SKM-1 (cell line): Measurements from ENCODE around the gene PRKCB.

Source experiments
- DNase-seq: peaks from one replicate; lab custom pipeline; 2025; ENCODE audit not compliant: unreplicated experiment; lab: John Stamatoyannopoulos, UW

The PRKCB gene

DNA sequence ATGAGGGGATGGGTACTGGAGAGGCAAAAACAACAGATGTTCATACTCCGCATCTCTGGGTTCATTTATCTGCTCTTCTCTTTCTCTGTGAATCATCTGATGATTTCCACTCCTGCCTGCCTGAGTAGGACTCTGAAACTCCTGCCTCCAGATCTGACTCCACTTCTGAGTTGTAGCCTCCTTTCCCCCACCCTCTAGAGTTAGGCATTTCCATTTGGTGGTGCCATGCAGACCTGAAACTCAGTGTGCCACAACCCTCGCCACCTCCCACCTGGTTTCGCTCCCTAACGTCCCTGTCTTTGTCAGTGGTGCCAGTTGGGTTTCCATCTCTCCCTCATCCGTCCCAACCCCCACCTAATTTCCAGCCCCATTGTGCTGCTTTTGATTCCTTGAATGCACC lies 126.2 kb downstream of the PRKCB start:
- DNase-seq, result no peak

DNA sequence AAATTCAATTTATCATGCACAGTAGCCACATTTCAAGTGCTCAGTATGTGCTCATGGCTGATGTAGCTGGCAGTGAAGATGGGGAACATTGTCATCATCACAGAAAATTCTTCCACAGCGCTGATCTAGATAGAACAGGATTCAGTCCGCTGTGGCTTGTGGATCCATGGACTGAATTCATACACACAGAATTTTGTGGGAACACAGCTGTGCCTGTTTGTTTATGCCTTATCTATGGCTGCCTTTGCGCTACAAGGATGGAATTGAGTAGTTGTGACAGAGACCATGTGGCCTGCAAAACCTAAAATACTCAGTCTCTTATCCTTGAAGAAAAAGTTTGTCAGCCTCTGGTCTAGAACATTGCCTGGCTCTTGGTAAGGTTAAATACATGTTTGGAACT lies 128.4 kb downstream of the PRKCB start:
- no peak for DNase-seq

DNA sequence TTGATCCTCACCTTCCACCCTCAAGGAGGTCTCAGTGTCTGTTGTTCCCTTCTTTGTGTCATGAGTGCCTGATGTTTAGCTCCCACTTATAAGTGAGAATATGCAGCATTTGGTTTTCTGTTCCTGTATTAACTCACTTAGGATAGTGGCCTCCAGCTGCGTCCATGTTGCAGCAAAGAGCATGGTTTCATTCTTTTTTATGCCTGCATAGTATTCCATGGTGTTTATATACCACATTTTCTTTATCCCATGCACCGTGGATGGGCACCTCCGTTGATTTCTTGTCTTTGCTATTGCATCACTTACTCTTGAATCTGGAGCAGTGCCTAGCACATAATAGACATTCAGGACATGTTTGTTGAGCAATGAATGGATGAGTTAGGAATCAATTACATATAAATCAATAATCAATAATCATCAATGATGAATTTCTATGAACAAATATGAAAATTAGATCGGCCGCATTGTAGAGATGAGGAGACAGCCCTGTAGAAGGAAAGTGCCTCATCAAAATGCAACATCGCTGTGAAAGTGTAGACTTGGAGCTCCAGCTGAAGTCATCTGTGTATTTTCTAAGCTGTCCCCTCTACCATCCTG lies 129.5 kb downstream of the PRKCB start:
- no peak for DNase-seq

DNA sequence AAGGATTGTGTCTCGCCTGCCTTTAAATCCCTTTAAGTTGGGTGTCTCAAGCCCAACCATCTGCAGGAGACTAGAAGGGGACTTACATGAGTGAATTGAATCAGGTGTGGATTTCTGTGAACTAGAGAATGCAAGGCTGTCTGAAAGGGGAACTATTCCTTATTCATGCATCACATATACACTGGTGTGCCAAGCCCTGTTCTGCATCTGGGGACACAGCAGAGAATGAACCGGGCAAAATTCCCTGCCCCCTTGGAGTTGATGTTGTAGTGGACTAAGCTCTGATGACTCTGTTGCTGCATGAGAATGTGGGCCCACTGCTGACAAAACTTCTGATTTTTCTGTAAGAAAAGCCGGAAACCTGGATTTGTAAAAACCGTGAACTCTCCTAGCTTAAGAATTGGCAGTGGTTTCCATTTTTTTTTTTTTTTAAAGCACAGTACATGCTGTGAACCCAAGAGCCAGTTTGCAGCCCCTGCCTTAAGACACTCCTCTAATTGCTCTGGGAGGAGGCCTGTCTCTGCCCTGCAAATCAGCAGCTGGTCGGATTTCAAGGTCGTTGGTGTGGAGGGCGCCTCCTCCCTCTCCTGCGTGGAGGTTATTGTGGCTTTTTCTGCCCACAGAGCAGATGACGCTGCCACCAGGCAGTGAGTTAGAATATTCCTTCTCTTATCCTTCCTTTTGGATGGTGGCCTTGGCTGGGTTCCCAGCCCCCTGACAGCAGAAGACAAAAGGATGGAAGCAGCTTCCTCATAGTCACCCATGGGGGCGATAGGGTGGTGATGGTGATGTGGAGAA lies 131.0 kb downstream of the PRKCB start:
- DNase-seq, result no peak

DNA sequence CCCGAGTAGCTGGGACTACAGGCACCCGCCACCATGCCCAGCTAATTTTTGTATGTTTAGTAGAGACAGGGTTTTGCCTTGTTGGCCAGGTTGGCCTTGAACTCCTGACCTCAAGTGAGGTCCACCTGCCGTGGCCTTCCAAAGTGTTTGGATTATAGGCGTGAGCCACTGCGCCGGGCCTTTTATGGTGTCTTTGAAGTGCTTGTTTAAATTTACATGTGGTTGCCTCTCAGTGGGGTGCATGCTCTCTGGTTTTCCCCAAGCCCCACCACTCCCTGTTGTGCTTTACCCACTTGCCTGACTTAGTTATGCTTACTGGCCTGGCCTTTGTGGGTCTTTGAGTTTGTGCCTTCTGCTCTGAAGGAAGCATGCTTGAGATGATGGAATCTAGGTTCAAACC lies 132.0 kb downstream of the PRKCB start:
- DNase-seq, result no peak

DNA sequence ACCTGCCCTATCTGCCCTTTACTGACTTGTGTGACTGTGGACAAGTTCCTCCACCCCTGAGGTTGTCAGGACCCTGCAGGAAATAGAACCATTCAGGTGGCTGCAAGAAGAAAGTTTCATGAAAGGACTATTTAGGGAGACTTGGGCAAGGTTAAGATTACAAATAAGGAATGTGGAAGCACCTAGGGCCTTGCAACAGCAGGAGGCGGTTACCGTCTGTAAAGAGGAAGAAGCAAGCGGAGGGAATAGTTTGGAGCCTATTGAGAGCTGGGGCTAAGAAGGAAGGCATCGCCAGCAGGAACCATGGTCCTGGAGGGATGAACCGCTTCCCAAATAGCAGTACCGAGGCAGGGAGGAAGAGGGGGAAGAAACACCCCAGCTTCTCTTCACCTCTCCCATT lies 132.4 kb downstream of the PRKCB start:
- peak; percentile 63 for DNase-seq

DNA sequence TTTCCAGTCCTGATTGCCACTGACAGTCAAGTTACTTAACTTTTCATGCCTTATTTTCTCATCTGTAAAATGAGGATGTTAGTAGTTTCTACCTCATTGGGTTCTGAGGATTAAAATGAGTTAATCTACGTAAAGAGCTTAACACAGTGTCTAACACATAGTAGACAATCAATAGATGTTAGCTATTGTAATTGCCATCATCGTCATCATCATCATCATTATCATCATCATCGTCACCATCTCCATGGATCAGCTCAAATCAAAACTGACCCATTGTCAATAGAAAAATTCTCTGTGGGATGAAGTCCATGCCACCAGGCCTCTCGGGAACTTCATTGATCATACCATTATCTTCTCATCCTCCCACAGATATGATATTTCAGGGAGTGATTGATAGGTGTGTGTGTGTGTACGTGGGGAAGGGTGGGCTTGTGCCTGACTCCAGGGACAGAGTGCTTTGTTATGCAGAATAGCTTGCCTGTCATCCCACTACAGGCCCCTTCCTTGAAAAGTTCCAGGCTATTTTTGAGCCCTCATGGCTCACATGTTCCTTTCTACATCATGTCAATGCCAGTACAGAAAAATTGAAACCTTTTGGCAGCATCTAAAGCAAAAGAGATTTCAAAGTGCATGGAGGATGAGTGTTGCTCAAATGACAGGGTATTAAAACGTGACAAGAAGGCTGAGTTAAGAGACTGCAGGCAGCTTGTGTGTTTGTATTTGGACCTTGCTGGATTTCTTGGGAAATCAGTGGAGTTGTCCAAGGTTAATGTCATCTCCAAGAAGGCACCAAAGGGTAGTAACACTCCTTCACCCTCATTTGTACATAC lies 133.9 kb downstream of the PRKCB start:
- DNase-seq, result no peak

DNA sequence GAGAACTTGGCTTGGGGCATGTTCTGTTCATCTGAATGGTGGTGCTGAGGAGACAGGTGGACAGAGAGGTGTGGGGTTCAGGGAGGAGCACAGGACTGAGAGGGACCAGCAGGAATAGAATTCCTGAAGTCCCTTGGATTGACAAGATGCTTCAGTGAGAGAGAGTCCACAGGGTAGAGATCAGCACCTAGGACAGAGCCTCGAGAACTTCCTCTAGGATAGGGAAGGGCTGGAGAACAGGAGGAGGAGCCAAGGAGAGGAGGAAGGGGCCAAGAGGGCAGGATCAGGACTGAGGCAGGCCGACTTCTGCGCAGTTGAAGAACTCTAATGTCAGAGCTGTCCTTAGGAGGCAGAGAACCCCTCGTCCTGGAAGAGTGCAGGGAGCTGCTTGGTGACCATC lies 138.4 kb downstream of the PRKCB start:
- DNase-seq, result no peak

DNA sequence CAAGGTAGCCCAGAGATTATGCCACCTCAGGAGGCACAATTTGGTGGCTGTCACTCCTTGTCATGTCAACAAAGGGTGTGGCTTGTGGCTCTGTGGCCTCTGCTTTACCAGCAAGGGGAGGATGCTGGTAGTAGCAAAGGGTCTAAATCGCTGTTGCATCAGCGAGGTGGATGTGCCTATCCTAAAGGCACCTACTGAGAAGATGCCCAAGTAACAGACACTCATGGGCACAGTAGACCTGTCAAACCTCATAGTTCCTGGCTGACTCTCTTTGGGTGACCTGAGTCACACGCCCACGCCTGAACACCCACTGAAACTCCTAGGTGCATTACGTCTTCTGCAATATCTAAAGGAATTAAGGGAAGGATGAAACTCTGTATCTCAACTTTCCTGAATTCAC lies 139.5 kb downstream of the PRKCB start:
- DNase-seq, result no peak

DNA sequence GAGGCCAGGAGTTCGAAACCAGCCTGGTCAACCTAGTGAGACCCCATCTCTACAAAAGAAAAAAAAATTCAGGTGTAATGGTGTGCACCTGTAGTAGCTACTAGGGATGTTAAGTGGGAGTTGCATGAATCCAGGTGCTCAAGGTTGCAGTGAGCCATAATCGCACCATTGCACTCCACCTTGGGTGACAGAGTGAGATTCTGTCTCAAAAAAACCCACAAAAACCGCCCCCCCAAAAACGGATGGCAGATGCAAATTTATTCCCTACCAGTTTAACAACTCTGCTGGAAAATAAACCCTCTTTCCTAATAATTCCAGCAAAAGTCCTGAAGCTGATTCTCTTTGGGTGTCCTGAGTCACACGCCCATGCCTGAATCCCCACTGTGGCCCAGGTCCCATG lies 140.3 kb downstream of the PRKCB start:
- DNase-seq, result no peak

DNA sequence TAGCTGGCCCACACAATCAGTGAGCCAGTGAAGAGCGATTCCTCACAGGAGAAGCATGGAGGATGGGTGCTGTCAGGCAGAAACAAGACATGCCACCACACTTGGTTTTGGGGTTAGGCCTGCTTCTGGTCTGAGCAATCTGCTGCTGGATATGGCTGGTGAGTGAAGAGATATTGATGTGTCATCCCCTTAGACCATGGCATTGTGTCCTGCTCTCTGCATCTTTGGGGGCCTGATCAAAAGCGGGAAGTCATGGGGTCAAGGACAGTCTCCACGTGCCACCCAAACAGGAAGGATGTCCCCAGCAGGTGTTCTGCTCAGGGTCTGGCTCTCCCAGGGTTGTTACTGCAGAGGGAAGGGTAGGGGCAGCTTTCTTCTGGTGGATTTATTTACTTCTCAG lies 140.7 kb downstream of the PRKCB start:
- no peak for DNase-seq

DNA sequence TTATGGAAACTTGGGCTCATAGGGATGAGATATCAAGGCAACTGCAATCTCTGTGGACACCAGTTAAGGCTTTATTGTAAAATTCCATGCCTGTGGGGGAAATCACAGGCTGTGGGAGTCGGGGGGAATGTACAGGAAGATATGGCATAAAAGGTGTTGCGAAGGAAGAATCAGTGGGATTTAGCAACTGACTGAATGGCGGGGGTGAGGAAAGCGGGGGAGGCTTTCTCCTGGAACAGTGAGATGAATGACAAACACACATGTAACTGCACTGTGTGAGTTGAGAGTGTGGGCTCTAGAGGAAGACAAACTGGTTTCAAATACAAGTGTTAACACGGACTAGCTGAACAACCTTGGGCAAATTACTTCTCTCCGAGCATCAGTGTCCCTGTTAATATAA lies 143.7 kb downstream of the PRKCB start:
- no peak for DNase-seq

DNA sequence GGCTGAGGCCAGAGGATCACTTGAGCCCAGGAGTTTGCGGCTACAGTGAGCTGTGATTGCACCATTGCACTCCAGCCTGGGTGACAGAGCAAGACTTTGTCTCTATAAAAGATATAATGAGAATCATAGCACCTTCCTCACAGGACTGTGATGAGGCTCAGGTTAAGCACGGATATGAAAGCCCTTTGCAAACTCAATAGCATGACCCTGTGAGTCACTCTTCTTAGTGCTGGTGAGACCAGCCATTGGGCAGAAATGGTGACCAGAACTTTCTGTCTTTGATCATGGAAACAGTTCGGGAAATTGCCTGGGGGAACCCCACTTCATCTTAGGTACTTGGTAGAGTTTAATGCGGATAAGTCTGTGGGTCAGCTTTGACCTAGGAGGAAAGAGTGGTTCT lies 144.2 kb downstream of the PRKCB start:
- DNase-seq, result no peak

DNA sequence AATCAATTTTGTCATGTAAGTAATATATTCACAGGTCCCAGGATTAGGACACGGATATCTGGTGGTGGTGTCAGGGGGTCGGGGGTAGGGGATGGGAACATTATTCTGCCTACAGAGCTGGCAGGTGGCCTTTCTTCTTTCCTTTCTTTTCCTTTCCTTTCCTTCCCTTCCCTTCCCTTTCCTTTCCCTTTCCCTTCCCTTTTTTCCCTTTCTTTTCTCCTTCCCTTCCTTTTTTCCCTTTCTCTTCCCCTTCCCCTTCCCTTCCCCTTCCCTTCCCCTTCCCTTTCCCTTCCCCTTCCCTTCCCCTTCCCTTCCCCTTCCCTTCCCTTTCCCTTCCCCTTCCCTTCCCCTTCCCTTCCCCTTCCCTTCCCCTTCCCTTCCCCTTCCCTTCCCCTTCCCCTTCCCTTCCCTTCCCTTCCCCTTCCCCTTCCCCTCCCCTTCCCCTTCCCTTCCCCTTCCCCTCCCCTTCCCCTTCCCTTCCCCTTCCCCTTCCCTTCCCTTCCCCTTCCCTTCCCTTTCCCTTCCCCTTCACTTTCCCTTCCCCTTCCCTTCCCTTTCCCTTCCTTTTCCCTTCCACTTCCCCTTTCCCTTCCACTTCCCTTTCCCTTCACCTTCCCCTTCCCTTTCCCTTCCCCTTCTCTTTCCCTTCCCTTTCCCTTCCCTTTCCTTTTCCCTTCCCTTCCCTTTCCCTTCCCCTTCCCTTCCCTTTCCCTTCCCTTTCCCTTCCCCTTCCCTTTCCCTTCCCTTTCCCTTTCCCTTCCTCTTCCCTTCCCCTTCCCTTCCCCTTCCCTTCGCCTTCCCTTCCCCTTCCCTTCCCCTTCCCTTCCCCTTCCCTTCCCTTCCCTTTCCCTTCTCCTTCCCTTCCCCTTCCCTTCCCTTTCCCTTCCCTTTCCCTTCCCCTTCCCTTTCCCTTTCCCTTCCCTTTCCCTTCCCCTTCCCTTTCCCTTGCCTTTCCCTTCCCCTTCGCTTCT lies 145.9 kb downstream of the PRKCB start:
- DNase-seq, result no peak

DNA sequence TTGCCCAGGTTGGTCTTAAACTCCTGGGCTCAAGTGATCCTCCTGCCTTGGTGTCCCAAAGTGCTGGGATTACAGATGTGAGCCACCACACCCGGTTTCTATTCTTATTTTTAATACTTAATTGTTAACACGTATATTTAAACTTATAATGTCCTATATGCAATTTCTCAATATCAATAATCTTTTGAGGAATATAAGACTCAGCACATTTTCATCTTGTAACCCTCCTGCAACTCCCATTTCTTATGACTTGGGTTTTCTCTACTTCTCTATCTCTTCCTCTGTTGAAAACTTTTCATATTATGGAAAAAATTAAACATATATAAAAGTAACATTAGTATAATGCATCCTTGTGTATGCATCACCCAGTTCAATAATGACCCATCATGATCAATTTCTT lies 150.7 kb downstream of the PRKCB start:
- no peak for DNase-seq

DNA sequence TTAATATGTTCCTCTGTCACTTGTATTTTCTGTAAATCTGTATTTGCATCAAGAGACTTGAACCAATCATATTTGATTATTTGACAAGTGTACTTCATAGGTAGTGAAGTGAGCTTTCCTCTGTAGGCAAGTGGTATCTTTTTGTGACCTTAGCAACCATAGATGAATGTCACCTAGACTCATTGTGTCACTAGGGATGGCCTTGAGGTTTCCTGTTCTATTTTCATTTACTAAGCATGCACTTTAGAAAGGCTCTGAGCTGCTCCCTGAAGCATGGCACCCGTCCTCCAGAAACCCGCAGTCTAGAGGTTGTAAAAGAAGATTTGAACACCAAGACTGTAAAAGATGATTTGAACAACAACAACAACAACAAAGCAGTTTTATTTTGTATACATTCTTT lies 151.7 kb downstream of the PRKCB start:
- DNase-seq, result no peak

DNA sequence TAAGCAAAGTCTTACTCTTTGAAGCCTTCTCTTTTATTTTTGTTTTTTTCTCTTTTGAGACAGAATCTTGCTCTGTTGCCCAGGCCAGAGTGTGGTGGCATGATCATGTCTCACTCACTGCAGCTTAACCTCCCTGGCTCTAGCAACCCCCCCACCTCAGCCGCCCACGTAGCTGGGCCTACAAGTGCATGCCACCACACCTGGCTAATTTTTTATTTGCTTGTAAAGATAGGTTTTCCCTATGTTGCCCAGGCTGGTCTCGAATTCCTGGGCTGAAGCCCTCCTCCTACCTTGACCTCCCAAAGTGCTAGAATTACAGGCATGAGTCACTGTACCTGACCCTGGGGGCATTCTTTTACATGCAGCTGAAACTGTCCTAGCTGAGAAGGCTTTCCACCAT lies 154.7 kb downstream of the PRKCB start:
- DNase-seq, result no peak

DNA sequence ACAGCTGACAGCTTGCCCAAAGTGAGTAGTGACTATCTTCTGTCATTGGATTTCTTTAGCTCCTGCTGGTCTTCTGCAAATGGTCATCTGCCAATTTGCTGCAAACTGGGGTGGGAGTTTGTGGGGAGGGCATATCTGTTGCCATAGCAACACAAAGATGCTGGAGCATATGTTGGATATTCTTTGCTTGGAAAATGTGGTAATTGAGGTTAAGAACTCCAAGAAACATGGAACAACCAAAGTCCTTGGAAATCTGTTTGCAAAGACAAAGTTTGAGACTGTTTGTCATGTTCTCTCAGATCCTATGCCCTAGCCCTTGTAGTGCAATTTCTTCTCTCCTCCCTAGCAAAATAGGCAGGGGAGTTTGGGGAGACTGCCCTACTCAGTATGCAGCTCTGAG lies 155.3 kb downstream of the PRKCB start:
- DNase-seq, result no peak

DNA sequence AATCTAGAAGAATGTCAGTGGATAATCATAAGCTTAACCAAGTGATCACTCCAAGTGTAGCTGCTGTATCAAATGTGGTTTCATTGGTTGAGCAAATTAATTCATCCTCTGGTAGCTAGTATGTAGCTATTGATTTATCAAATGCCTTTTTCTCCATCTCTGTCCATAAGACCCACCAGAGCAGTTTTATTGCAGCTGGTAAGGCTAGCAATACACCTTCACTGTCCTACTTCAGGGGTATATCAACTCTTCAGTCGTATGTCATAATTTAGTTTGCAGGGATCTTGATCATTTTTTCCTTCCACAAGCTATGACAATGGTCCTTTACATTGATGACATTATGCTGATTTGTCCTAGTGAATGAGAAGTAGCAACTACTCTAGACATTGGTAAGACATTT lies 158.8 kb downstream of the PRKCB start:
- no peak for DNase-seq

DNA sequence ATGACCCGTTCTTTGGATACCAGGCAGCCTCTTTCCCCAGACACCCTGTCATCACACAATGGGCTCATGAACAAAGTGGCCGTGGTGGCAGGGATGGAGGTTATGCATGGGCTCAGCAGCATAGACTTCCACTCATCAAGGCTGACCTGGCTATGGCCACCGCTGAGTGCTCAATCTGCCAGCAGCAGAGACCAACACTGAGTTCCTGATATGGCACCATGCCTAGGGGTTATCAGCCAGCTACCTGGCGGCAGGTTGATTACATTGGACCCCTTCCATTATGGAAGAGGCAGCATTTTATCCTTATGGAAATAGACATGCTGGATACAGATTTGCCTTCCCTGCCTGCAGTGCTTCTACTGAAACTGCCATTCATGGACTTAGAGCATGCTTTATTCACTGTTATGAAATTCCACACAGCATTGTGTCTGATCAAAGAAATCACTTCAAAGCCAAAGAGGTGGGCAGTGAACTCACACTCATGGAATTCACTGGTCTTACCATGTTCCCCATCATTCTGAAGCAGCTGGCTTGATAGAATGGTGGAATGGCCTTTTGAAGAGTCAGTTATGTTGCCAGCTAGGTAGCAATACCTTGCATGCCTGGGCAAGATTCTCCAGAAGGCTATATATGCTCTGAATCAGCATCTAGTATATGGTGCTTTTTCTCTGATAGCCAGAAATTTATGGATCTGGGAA lies 160.6 kb downstream of the PRKCB start:
- no peak for DNase-seq
